Kidney epithelial cell (primary cell): ENCODE data around the gene RAPGEF1. TPM values are rescaled to one million over a fixed set of nuclear protein-coding genes. Genes with fewer than 3 reads are reported as not detected.
"Not testable (repeated sequence)": the region's sequence is repeated elsewhere in the genome, so short reads cannot be mapped to it uniquely, and the experiment has no call there.

ENCODE experiments used
- DNase-seq: peaks from one replicate; pipeline ENCODE4 v3.0.0-alpha.2; 2010; ENCODE audit warnings: low read depth
- H3K27me3 ChIP-seq: 2 replicates; pipeline ENCODE4 v1.6.0; 2011; ENCODE audit warnings: low read length; ENCODE audit not compliant: control insufficient read depth, insufficient read depth
- H3K36me3 ChIP-seq: 2 replicates; pipeline ENCODE4 v1.5.1; 2011; ENCODE audit warnings: low read length; ENCODE audit not compliant: control insufficient read depth, insufficient read depth
- H3K4me3 ChIP-seq: 2 replicates; pipeline ENCODE4 v1.5.1; 2011; ENCODE audit warnings: low read depth, mild to moderate bottlenecking, control low read depth, low read length
- CTCF ChIP-seq: IDR thresholded peaks from 2 replicates; pipeline ENCODE4 v1.5.1; 2011; ENCODE audit warnings: mild to moderate bottlenecking, moderate library complexity, low read length, control low read depth, inconsistent platforms; ENCODE audit not compliant: insufficient read depth, poor library complexity, severe bottlenecking
- total RNA-seq: library from RNA; depleted of rRNA; stranded (reverse); fragments of >200 nt; gene quantifications from 2 replicates; pipeline ENCODE4 v1.2.3, GENCODE V29; 2015

The RAPGEF1 gene
- total RNA-seq, 1 donor from 2014 or later = 43.5 TPM

DNA sequence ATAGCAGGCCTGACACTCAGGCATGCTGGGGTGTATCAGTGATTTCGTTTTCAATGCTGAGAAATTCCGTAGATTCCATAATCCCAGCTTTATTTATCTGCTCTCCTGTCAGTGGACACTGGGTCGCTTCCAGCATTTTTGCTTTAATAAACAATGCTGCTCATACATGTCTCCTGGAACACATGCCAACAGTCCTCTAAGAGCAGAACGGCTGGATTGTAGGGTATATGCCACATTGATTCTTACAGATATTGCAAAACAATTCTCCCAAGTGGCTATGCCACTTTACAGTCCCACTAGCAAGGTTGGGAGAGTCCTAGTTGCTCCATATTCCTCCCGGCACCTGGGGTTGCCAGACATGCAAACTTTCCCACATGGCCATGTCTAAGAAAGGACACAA, 81.9 kb downstream of the RAPGEF1 start:
- Histone ChIP-seq H3K27me3 (no peaks in the 10 kb centered on the region), H3K36me3 (no peaks in the 10 kb centered on the region), H3K4me3 (no peak overlapping the region)
- DNase-seq = no peak
- TF ChIP-seq CTCF = no peak

GRCh38 chr9:131657456-131657855, 82.4 kb downstream of the RAPGEF1 start:
- H3K27me3 ChIP-seq = no peaks in the 10 kb centered on the region
- H3K36me3 ChIP-seq = no peaks in the 10 kb centered on the region
- no peak for DNase-seq
- TF ChIP-seq CTCF = no peak
- H3K4me3 ChIP-seq = no peak overlapping the region

DNA sequence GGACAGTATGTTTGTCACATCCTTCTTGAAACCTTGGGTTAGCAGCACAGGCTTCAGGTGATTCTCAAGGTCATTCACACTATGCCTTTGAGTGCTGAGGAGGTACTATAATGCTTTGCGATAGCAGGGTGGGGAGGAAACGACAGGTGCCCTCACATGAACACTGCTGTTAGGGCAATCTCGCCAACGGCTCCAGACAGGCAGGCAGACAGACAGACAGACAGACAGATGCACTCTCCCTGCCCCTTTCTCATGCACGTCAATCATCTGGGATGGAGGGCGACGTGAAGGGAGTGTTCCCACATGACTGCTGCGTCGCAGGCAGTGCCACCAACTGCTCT, 82.9 kb downstream of the RAPGEF1 start:
- no peak for TF ChIP-seq CTCF
- no peak for DNase-seq
- no peaks in the 10 kb centered on the region for H3K27me3 ChIP-seq
- H3K4me3 ChIP-seq = no peak overlapping the region
- H3K36me3 ChIP-seq = no peaks in the 10 kb centered on the region

- Histone ChIP-seq H3K4me3 (no peak overlapping the region), H3K27me3 (no peaks in the 10 kb centered on the region), H3K36me3 (no peaks in the 10 kb centered on the region)
- DNase-seq = no peak
- no peak for TF ChIP-seq CTCF
These were observed 83.4 kb downstream of the RAPGEF1 start for GRCh38 chr9:131656356-131657036.

- not testable (repeated sequence) for H3K4me3 ChIP-seq, H3K36me3 ChIP-seq, DNase-seq, H3K27me3 ChIP-seq
These were observed 85.5 kb downstream of the RAPGEF1 start for GRCh38 chr9:131654369-131654768.

GRCh38 chr9:131651599-131651998, 88.3 kb downstream of the RAPGEF1 start:
- no peak for TF ChIP-seq CTCF
- no peak for DNase-seq
- H3K27me3 ChIP-seq = no peaks in the 10 kb centered on the region
- no peaks in the 10 kb centered on the region for H3K36me3 ChIP-seq
- no peak overlapping the region for H3K4me3 ChIP-seq
